HG03354 (cell line): ENCODE measurements around the gene NUFIP2.
"Not testable (repeated sequence)": the region's sequence is repeated elsewhere in the genome, so short reads cannot be mapped to it uniquely, and the experiment has no call there.

Experiments
- ATAC-seq: cut with Tn5 transposase; IDR thresholded peaks from one replicate; pipeline ENCODE4 v1.9.1; 2021; ENCODE audit warnings: mild to moderate bottlenecking; ENCODE audit not compliant: unreplicated experiment, poor library complexity, severe bottlenecking

Gene NUFIP2

GRCh38 chr17:29283496-29283895 is 10.5 kb downstream of the NUFIP2 start:
- no peak for ATAC-seq

GRCh38 chr17:29279397-29280070 is 14.4 kb downstream of the NUFIP2 start:
- ATAC-seq: no peak

GRCh38 chr17:29278692-29279091 is 15.3 kb downstream of the NUFIP2 start:
- no peak for ATAC-seq

GRCh38 chr17:29273924-29274323 is 20.0 kb downstream of the NUFIP2 start:
- ATAC-seq: no peak

GRCh38 chr17:29271980-29272379 is 22.0 kb downstream of the NUFIP2 start:
- ATAC-seq: not testable (repeated sequence)

GRCh38 chr17:29263916-29264315 is 30.0 kb downstream of the NUFIP2 start:
- no peak for ATAC-seq

- no peak for ATAC-seq
Measured at GRCh38 chr17:29257756-29258155, 36.2 kb downstream of the NUFIP2 start.

- no peak for ATAC-seq
Measured at GRCh38 chr17:29256735-29257466, 37.0 kb downstream of the NUFIP2 start.

- ATAC-seq: no peak
Measured at GRCh38 chr17:29255926-29256522, 37.9 kb downstream of the NUFIP2 start.

- ATAC-seq: no peak
Measured at GRCh38 chr17:29253037-29253436, 40.9 kb downstream of the NUFIP2 start.

- ATAC-seq: no peak
Measured at GRCh38 chr17:29252101-29252791, 41.7 kb downstream of the NUFIP2 start.

GRCh38 chr17:29251184-29251583 is 42.8 kb downstream of the NUFIP2 start:
- no peak for ATAC-seq

- no peak for ATAC-seq
Measured at GRCh38 chr17:29250666-29251065, 43.3 kb downstream of the NUFIP2 start.

GRCh38 chr17:29248845-29249244 is 45.1 kb downstream of the NUFIP2 start:
- no peak for ATAC-seq

GRCh38 chr17:29247219-29247618 is 46.7 kb downstream of the NUFIP2 start:
- ATAC-seq: no peak

GRCh38 chr17:29246628-29247027 is 47.3 kb downstream of the NUFIP2 start, which contains the start of gene CRYBA1:
CRYBA1 (plus strand) TSS chr17:29246859; CDS start chr17:29246864, 5 bp downstream.
- no peak for ATAC-seq

GRCh38 chr17:29245401-29245800 is 48.5 kb downstream of the NUFIP2 start:
- no peak for ATAC-seq

GRCh38 chr17:29243792-29244191 is 50.2 kb downstream of the NUFIP2 start:
- no peak for ATAC-seq

GRCh38 chr17:29242790-29243189 is 51.2 kb downstream of the NUFIP2 start:
- no peak for ATAC-seq

GRCh38 chr17:29242051-29242450 is 51.9 kb downstream of the NUFIP2 start:
- no peak for ATAC-seq
